ENCODE data around the gene ZC3H14. TPM values are rescaled to one million over a fixed set of nuclear protein-coding genes. Genes with fewer than 3 reads are reported as not detected.
A peak's percentile ranks its signal among the peaks of the same experiment; 100 is the strongest.

The ZC3H14 gene
- total RNA-seq, 1 donor from 2014 or later = 46.7 TPM

- no peak for TF ChIP-seq CTCF (IDR thresholded peaks at IDR 0.05)
Measured at GRCh38 chr14:88584451-88584850, 21.6 kb downstream of the ZC3H14 start.

GRCh38 chr14:88588081-88588480, 25.2 kb downstream of the ZC3H14 start:
- no peaks in the 10 kb centered on the region for H3K9me3 Mint-ChIP-seq (ENCODE audit: low read depth)
- no peak for DNase-seq (ENCODE audit: low spot score)
- no peak overlapping the region for H3K27ac Mint-ChIP-seq (ENCODE audit: unreplicated experiment)
- TF ChIP-seq CTCF (IDR thresholded peaks at IDR 0.05) = no peak
- peaks cover 17% of the 10 kb centered on the region for H3K4me1 Mint-ChIP-seq (ENCODE audit: low read depth)
- H3K4me3 Mint-ChIP-seq (ENCODE audit: unreplicated experiment) = no peak overlapping the region
- H3K36me3 Mint-ChIP-seq (ENCODE audit: low read depth) = peaks cover 33% of the 10 kb centered on the region
- H3K27me3 Mint-ChIP-seq (ENCODE audit: low read depth) = no peaks in the 10 kb centered on the region

More at GRCh38 chr14:88584451-88584850, 21.6 kb downstream of the ZC3H14 start:
- peaks cover 36% of the 10 kb centered on the region for H3K36me3 Mint-ChIP-seq (ENCODE audit: low read depth)
- H3K4me3 Mint-ChIP-seq (ENCODE audit: unreplicated experiment) = no peak overlapping the region
- no peak for DNase-seq (ENCODE audit: low spot score)
- H3K27ac Mint-ChIP-seq (ENCODE audit: unreplicated experiment) = no peak overlapping the region
- H3K4me1 Mint-ChIP-seq (ENCODE audit: low read depth) = peaks cover 3% of the 10 kb centered on the region
- H3K27me3 Mint-ChIP-seq (ENCODE audit: low read depth) = no peaks in the 10 kb centered on the region
- H3K9me3 Mint-ChIP-seq (ENCODE audit: low read depth) = no peaks in the 10 kb centered on the region

- H3K9me3 Mint-ChIP-seq (ENCODE audit: low read depth) = no peaks in the 10 kb centered on the region
- peak overlapping the region; percentile 66 for H3K27ac Mint-ChIP-seq (ENCODE audit: unreplicated experiment)
- TF ChIP-seq CTCF (IDR thresholded peaks at IDR 0.05) = no peak
- H3K4me3 Mint-ChIP-seq (ENCODE audit: unreplicated experiment) = no peak overlapping the region
- no peak for DNase-seq (ENCODE audit: low spot score)
- peaks cover 17% of the 10 kb centered on the region for H3K4me1 Mint-ChIP-seq (ENCODE audit: low read depth)
- no peaks in the 10 kb centered on the region for H3K27me3 Mint-ChIP-seq (ENCODE audit: low read depth)
- H3K36me3 Mint-ChIP-seq (ENCODE audit: low read depth) = peaks cover 34% of the 10 kb centered on the region
Measured at GRCh38 chr14:88590173-88590572, 27.3 kb downstream of the ZC3H14 start.

GRCh38 chr14:88592031-88592430, 29.2 kb downstream of the ZC3H14 start:
- TF ChIP-seq CTCF (IDR thresholded peaks at IDR 0.05) = no peak
- H3K27ac Mint-ChIP-seq (ENCODE audit: unreplicated experiment) = no peak overlapping the region
- H3K4me3 Mint-ChIP-seq (ENCODE audit: unreplicated experiment) = no peak overlapping the region
- no peak for DNase-seq (ENCODE audit: low spot score)
- H3K36me3 Mint-ChIP-seq (ENCODE audit: low read depth) = peaks cover 32% of the 10 kb centered on the region
- H3K4me1 Mint-ChIP-seq (ENCODE audit: low read depth) = peaks cover 17% of the 10 kb centered on the region
- no peaks in the 10 kb centered on the region for H3K27me3 Mint-ChIP-seq (ENCODE audit: low read depth)
- H3K9me3 Mint-ChIP-seq (ENCODE audit: low read depth) = no peaks in the 10 kb centered on the region

GRCh38 chr14:88597038-88597437, 34.2 kb downstream of the ZC3H14 start:
- Mint-ChIP-seq H3K9me3 (ENCODE audit: low read depth) (no peaks in the 10 kb centered on the region), H3K27me3 (ENCODE audit: low read depth) (no peaks in the 10 kb centered on the region), H3K4me3 (ENCODE audit: unreplicated experiment) (no peak overlapping the region), H3K36me3 (ENCODE audit: low read depth) (peaks cover 36% of the 10 kb centered on the region), H3K4me1 (ENCODE audit: low read depth) (peaks cover 1% of the 10 kb centered on the region), H3K27ac (ENCODE audit: unreplicated experiment) (no peak overlapping the region)
- TF ChIP-seq CTCF (IDR thresholded peaks at IDR 0.05) = no peak
- DNase-seq (ENCODE audit: low spot score) = no peak

Measured in chondrocyte (in vitro differentiated cells).